Measurements from ENCODE around the gene WWOX.

Gene WWOX

DNA sequence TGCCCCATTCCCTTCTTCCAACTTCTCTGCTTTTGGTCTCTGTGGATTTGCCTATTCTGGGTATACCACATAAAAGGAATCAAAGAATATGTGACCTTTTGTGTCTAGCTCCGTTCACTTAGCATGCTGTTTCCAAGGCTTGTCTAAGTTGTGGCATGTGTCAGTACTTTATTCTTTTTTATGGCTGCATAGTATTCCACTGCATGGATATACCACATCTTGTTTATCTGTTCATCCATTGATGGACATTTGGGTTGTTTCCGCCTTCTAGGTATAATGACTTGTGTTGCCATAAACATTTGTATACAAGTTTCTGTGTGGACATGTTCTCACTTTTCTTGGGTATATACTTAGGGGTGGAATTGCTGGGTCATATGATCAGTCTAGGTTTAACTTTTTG is 1068.4 kb downstream of the WWOX start:
- no peak for DNase-seq (ENCODE audit: insufficient read length, low spot score)
- FAIRE-seq: no peak
- TF ChIP-seq, protein P1, sequence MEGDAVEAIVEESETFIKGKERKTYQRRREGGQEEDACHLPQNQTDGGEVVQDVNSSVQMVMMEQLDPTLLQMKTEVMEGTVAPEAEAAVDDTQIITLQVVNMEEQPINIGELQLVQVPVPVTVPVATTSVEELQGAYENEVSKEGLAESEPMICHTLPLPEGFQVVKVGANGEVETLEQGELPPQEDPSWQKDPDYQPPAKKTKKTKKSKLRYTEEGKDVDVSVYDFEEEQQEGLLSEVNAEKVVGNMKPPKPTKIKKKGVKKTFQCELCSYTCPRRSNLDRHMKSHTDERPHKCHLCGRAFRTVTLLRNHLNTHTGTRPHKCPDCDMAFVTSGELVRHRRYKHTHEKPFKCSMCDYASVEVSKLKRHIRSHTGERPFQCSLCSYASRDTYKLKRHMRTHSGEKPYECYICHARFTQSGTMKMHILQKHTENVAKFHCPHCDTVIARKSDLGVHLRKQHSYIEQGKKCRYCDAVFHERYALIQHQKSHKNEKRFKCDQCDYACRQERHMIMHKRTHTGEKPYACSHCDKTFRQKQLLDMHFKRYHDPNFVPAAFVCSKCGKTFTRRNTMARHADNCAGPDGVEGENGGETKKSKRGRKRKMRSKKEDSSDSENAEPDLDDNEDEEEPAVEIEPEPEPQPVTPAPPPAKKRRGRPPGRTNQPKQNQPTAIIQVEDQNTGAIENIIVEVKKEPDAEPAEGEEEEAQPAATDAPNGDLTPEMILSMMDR (IDR thresholded peaks at IDR 0.05; ENCODE audit: insufficient read depth, missing control alignments): no peak

DNA sequence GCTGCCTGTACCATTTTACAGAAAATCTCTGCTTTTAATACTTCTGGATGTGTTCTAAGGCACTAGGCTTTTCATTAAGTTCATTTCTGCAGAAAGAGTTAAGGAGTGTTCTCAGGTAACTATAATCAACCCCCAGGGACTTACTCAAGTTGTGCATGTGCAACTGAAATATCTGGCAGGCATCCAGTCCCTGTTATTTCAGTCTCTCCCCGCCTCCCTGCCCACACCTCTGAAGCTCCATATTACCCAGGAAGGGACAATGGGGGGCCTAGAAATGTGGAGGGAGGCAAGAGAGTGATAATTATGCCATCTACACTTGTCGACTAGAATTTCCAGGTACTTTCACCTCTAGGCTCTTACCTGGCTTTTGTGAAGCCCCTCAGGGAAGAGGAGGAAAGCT is 1068.9 kb downstream of the WWOX start:
- no peak for FAIRE-seq

DNA sequence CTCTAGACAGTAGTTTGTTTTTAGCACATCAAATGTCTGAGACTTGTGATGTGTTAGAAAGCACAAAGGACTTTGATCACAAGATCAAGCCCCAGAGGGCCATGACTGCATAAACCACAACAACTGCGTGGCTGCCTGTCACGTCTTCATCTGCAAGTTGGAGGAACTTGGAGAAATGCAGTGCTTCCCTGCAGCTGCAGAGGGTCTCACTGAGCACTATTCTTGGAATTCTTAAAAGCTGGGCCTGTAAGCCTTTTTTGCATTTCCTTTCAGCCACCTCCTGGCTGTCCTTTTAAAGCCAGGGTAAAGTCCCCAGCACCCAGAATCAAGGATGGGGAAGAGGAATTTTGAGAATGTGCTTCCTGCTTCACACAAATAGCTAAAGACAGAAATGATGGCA is 1069.8 kb downstream of the WWOX start:
- no peak for FAIRE-seq
- TF ChIP-seq, protein P1 (IDR thresholded peaks at IDR 0.05; ENCODE audit: insufficient read depth, missing control alignments): no peak
- no peak for DNase-seq (ENCODE audit: insufficient read length, low spot score)

More for the DNA sequence above, 1068.9 kb downstream of the WWOX start:
- TF ChIP-seq, protein P1 (IDR thresholded peaks at IDR 0.05; ENCODE audit: insufficient read depth, missing control alignments): no peak
- no peak for DNase-seq (ENCODE audit: insufficient read length, low spot score)

DNA sequence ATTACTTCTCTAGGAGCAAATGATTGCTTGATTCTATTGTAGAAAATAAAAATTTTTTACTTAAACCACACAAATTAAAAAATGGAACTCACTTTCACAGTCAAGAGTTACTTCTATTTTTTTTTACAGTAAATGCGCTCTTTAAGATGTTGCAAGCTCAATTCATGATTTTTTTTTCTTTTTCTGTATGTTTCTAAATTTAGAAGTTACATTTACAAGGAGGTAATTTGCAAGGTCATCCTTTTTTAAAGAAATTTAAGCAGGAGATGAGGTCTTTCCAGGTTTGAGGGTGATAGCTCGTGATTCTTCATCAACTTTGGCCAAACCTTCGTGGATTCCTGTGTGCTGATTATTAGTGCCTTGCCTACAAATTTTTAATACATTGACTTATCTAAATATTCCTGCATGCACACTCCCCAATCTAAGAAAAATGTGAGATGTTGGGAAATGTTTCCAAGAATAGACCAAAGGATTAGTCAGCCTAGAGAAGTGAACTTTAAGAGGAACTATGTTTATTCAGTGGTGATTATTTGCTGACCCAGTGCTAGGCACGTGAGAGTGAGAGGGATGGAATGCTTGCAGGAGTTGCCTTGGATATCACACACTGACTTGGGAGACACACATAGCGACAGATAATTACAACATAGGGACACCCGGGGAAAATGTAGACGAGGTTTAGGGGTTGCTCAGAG is 1071.2 kb downstream of the WWOX start:
- TF ChIP-seq, protein P1 (IDR thresholded peaks at IDR 0.05; ENCODE audit: insufficient read depth, missing control alignments): no peak
- FAIRE-seq (no peak), DNase-seq (ENCODE audit: insufficient read length, low spot score) (no peak)

DNA sequence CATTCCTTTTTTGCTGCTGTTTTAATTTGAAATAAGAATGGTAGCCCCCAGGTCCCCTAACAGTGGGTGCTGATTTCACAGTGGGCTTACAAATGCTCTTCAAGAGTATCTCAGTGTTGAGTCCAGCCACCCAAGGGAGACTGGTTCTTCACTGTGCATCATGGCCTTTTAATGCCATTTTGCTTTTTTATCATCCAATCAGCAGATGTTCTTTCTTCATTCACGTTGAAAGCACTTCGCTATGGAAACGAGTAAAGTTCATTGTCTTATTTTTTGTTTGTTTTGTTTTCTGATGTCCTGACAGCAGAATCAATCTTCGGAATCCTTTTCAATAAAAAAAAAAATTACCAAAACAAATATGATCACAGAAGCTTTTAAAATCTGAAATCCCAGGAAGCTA is 1072.0 kb downstream of the WWOX start:
- FAIRE-seq: no peak
- TF ChIP-seq, protein P1 (IDR thresholded peaks at IDR 0.05; ENCODE audit: insufficient read depth, missing control alignments): no peak
- DNase-seq (ENCODE audit: insufficient read length, low spot score): no peak

DNA sequence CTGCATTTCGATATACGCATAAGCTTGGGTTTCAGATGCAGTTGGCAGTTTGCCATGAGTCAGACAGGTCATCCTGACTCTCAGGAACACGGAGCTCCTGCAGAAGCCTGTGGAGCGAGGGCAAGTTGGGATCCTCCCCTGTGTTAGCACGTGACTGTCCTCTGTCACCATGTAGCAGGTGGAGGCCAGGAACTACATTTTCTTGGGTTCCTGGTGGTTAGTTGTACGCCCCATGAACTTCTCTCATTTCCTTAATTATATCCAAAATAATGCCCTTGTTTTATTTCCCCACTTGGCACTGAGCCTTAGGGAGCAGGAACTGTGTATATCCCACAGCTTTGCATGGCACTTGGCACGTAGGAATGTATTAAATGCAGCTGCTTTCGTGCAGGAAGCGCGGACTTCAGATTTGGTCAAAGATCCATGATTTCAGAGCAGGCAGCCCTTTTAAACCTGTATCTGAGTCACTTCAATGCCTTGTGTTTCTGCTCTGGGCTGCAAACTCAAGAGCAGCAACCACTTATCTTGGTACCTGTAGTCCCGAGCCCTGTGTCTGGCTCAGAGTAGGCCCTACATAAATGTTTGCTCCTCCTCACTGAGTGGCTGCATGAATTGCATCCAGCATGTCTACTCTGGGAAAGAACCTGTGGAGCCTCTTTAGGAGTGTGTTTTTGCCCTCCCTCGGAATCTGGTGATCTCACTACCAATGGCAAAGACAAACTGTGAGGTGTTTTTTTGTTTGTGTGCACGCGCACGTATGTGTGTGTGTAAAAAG is 1072.7 kb downstream of the WWOX start:
- TF ChIP-seq, protein P1 (IDR thresholded peaks at IDR 0.05; ENCODE audit: insufficient read depth, missing control alignments): no peak
- FAIRE-seq (no peak), DNase-seq (ENCODE audit: insufficient read length, low spot score) (no peak)

DNA sequence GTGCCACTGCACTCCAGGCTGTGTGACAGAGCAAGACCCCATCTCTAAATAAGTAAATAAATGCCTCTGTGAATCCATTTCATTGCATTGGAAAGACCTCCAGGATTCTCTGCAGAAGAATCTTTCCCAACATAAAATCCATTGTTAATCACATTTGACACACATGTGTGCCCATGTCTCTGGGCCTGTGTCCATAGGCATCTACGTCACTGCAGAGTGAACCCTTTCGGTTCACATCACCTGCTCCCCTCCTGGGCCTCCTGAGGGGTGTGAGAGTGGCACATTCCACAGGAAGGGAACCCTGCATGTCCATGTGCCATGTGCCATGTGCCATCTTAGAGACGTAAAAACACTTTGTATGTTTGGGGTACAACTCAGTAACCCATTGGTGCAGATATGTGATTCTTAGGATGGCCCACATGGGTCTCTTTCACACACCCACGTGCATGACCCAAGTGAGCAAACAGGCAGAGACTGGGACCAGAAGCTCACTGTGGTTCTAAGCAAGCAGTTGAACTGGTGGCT is 1073.6 kb downstream of the WWOX start:
- TF ChIP-seq, protein P1 (IDR thresholded peaks at IDR 0.05; ENCODE audit: insufficient read depth, missing control alignments): no peak
- DNase-seq (ENCODE audit: insufficient read length, low spot score): no peak
- no peak for FAIRE-seq
